ENCODE results near the gene BFSP2.

BFSP2 gene

DNA sequence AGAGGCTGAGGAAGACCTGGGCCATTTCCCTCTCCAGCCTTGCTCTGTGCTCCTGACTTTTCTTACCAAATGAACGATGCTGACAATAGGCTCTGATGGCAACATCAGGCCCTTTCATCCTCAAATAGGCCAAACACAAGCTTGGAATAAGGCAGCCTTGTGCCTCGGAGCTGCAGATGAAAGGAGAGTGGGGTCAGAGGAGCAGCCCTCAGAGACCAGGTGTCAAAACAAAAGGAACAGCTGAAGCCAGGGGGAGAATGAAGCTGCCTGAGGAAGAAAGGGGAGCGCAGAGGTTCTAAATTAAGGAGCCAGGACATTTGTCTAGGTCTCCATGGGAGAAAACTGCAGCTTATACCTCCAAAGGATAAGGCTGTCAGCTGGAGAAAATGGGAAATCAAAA lies 5.1 kb downstream of the BFSP2 start:
- H3F3A ChIP-seq (ENCODE audit: low read depth), result no peaks in the 10 kb centered on the region
- no peaks in the 10 kb centered on the region for H3K4me1 ChIP-seq (ENCODE audit: insufficient read depth, low read length, poor library complexity, severe bottlenecking)
- no peak overlapping the region for H3K4me3 ChIP-seq (ENCODE audit: low read length, poor library complexity, severe bottlenecking)
- no peak overlapping the region for H3K9ac ChIP-seq (ENCODE audit: low read depth, low read length, poor library complexity, severe bottlenecking)
- no peaks in the 10 kb centered on the region for H3K79me2 ChIP-seq (ENCODE audit: insufficient read depth, low read length)
- no peak overlapping the region for H2AFZ ChIP-seq (ENCODE audit: low read length)
- H3K4me2 ChIP-seq (ENCODE audit: low read depth, low read length, poor library complexity, severe bottlenecking), result no peak overlapping the region
- H4K20me1 ChIP-seq (ENCODE audit: insufficient read depth, low read length, poor library complexity, severe bottlenecking), result no peaks in the 10 kb centered on the region
- H3K36me3 ChIP-seq (ENCODE audit: insufficient read depth, low read length), result no peaks in the 10 kb centered on the region
- no peaks in the 10 kb centered on the region for H3K9me3 ChIP-seq (ENCODE audit: insufficient read depth, low read depth, low read length)
- no peaks in the 10 kb centered on the region for H3K9me2 ChIP-seq (replicated peaks; ENCODE audit: low read depth, low read length)
- TF ChIP-seq, protein P1, sequence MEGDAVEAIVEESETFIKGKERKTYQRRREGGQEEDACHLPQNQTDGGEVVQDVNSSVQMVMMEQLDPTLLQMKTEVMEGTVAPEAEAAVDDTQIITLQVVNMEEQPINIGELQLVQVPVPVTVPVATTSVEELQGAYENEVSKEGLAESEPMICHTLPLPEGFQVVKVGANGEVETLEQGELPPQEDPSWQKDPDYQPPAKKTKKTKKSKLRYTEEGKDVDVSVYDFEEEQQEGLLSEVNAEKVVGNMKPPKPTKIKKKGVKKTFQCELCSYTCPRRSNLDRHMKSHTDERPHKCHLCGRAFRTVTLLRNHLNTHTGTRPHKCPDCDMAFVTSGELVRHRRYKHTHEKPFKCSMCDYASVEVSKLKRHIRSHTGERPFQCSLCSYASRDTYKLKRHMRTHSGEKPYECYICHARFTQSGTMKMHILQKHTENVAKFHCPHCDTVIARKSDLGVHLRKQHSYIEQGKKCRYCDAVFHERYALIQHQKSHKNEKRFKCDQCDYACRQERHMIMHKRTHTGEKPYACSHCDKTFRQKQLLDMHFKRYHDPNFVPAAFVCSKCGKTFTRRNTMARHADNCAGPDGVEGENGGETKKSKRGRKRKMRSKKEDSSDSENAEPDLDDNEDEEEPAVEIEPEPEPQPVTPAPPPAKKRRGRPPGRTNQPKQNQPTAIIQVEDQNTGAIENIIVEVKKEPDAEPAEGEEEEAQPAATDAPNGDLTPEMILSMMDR (conservative IDR thresholded peaks at IDR 0.05; ENCODE audit: low read length), result no peak
- TF ChIP-seq EZH2phosphoT487 (IDR thresholded peaks at IDR 0.05; ENCODE audit: borderline replicate concordance), result no peak
- H3K27me3 ChIP-seq (ENCODE audit: insufficient read depth, low read length, poor library complexity, severe bottlenecking), result peaks cover 4% of the 10 kb centered on the region

DNA sequence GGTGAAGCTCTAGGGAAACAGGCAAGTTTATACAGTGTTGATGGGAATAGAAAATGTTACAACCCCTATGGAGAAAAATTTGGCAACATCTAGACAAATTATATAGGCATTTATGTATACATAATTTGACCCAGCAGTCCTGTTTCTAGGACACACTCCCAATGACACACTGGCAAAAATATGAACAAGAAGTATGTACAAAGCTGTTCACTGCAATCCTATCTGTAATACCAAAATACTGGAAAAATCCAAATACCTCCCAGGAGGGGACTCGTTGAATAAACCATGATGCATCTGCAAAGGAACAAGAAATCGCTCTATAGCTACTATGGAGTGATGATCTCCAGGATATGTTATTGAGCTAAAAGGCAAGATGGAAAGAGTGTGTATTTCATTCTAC lies 8.5 kb downstream of the BFSP2 start:
- H3K4me2 ChIP-seq (ENCODE audit: low read depth, low read length, poor library complexity, severe bottlenecking), result no peak overlapping the region
- H3K4me3 ChIP-seq (ENCODE audit: low read length, poor library complexity, severe bottlenecking), result no peak overlapping the region
- peaks cover 4% of the 10 kb centered on the region for H3K27me3 ChIP-seq (ENCODE audit: insufficient read depth, low read length, poor library complexity, severe bottlenecking)
- H3K4me1 ChIP-seq (ENCODE audit: insufficient read depth, low read length, poor library complexity, severe bottlenecking), result no peaks in the 10 kb centered on the region
- no peak for TF ChIP-seq EZH2phosphoT487 (IDR thresholded peaks at IDR 0.05; ENCODE audit: borderline replicate concordance)
- TF ChIP-seq, protein P1 (conservative IDR thresholded peaks at IDR 0.05; ENCODE audit: low read length), result no peak
- no peaks in the 10 kb centered on the region for H3K36me3 ChIP-seq (ENCODE audit: insufficient read depth, low read length)
- no peak overlapping the region for H2AFZ ChIP-seq (ENCODE audit: low read length)
- no peaks in the 10 kb centered on the region for H3K79me2 ChIP-seq (ENCODE audit: insufficient read depth, low read length)
- H3F3A ChIP-seq (ENCODE audit: low read depth), result peaks cover 2% of the 10 kb centered on the region; the same call in 1 of the 2 replicates
- H3K9me3 ChIP-seq (ENCODE audit: insufficient read depth, low read depth, low read length), result no peaks in the 10 kb centered on the region
- H4K20me1 ChIP-seq (ENCODE audit: insufficient read depth, low read length, poor library complexity, severe bottlenecking), result no peaks in the 10 kb centered on the region
- H3K9me2 ChIP-seq (replicated peaks; ENCODE audit: low read depth, low read length), result no peaks in the 10 kb centered on the region
- no peak overlapping the region for H3K9ac ChIP-seq (ENCODE audit: low read depth, low read length, poor library complexity, severe bottlenecking)

GRCh38 chr3:133408961-133409360 lies 9.1 kb downstream of the BFSP2 start:
- Histone ChIP-seq H3K9me2 (replicated peaks; ENCODE audit: low read depth, low read length) (no peaks in the 10 kb centered on the region), H3K27me3 (ENCODE audit: insufficient read depth, low read length, poor library complexity, severe bottlenecking) (peaks cover 4% of the 10 kb centered on the region), H3K4me1 (ENCODE audit: insufficient read depth, low read length, poor library complexity, severe bottlenecking) (no peaks in the 10 kb centered on the region), H4K20me1 (ENCODE audit: insufficient read depth, low read length, poor library complexity, severe bottlenecking) (no peaks in the 10 kb centered on the region), H3F3A (ENCODE audit: low read depth) (peaks cover 6% of the 10 kb centered on the region; the same call in 1 of the 2 replicates), H3K4me2 (ENCODE audit: low read depth, low read length, poor library complexity, severe bottlenecking) (no peak overlapping the region), H3K4me3 (ENCODE audit: low read length, poor library complexity, severe bottlenecking) (no peak overlapping the region), H3K9me3 (ENCODE audit: insufficient read depth, low read depth, low read length) (no peaks in the 10 kb centered on the region), H3K36me3 (ENCODE audit: insufficient read depth, low read length) (no peaks in the 10 kb centered on the region), H3K9ac (ENCODE audit: low read depth, low read length, poor library complexity, severe bottlenecking) (no peak overlapping the region), H2AFZ (ENCODE audit: low read length) (no peak overlapping the region), H3K79me2 (ENCODE audit: insufficient read depth, low read length) (no peaks in the 10 kb centered on the region)
- TF ChIP-seq EZH2phosphoT487 (IDR thresholded peaks at IDR 0.05; ENCODE audit: borderline replicate concordance), result no peak
- TF ChIP-seq, protein P1 (conservative IDR thresholded peaks at IDR 0.05; ENCODE audit: low read length), result no peak
